B cell (primary cell): ENCODE results near the gene ABHD3. TPM values are rescaled to one million over a fixed set of nuclear protein-coding genes. Genes with fewer than 3 reads are reported as not detected.

Experiments used
- ATAC-seq: fragments of 200-7000 bp; cut with Tn5 transposase; one replicate; pipeline ENCODE4 v1.10.0; 2021; ENCODE audit warnings: low read depth, mild to moderate bottlenecking, moderate number of reproducible peaks, moderate library complexity
- CTCF ChIA-PET: fragments of 350-600 bp; sonication (Branson Sonifier 250); formaldehyde crosslinking; loops from one replicate; lab custom pipeline; 2021; ENCODE audit warnings: antibody characterized with exemption, inconsistent platforms; lab: Charles Lee
- POLR2A ChIA-PET: fragments of 350-600 bp; sonication (Branson Sonifier 250); formaldehyde crosslinking; loops from one replicate; lab custom pipeline; 2021; ENCODE audit warnings: antibody characterized with exemption; lab: Charles Lee
- DNase-seq: peaks from one replicate; pipeline ENCODE4 v3.0.0; 2013
- H2AFZ ChIP-seq: 2 replicates; pipeline ENCODE4 v1.6.1; 2012; ENCODE audit warnings: mild to moderate bottlenecking, low read depth, low read length; ENCODE audit not compliant: insufficient read depth, poor library complexity, severe bottlenecking
- H3K27ac ChIP-seq, 2 donors: 1 replicate in 1 of 2; 2 replicates in 1 of 2; pipeline ENCODE4 v1.5.1; 2012 to 2013; ENCODE audit warnings: low read length in 2 of 2, mild to moderate bottlenecking in 2 of 2, moderate library complexity in 1 of 2
- H3K27me3 ChIP-seq, 4 experiments: fragments of 200-600 bp in 1 of 4; sonication (generic) in 1 of 4; replicated peaks in 1 of 4; 1 replicate in 2 of 4; 2 replicates in 2 of 4; pipeline versions ENCODE4 v1.6.1 to v1.7.0; 2013 to 2016; ENCODE audit warnings: low read length in 3 of 4, mild to moderate bottlenecking in 2 of 4, mixed read lengths in 1 of 4, moderate library complexity in 1 of 4; ENCODE audit not compliant: insufficient read depth in 4 of 4, control insufficient read depth in 3 of 4; ENCODE audit errors: control extremely low read depth in 1 of 4
- H3K36me3 ChIP-seq, 2 experiments: replicated peaks in 1 of 2; 1 replicate in 1 of 2; 2 replicates in 1 of 2; pipeline versions ENCODE4 v1.6.1 to v1.7.1; 2013; ENCODE audit warnings: low read length in 1 of 2; ENCODE audit not compliant: insufficient read depth in 2 of 2, control insufficient read depth in 1 of 2; ENCODE audit errors: control extremely low read depth in 1 of 2, extremely low read depth in 1 of 2
- H3K4me1 ChIP-seq, 2 donors: fragments of 200-600 bp in 1 of 2; sonication (generic) in 1 of 2; 1 replicate in 1 of 2; 2 replicates in 1 of 2; pipeline versions ENCODE4 v1.5.1 to v1.6.1; 2013 to 2017; ENCODE audit warnings: low read length in 2 of 2; ENCODE audit not compliant: control insufficient read depth in 2 of 2, insufficient read depth in 2 of 2
- H3K4me2 ChIP-seq: replicated peaks from 2 replicates; pipeline ENCODE3; 2012; ENCODE audit warnings: mild to moderate bottlenecking, low read depth, low read length; ENCODE audit not compliant: poor library complexity, severe bottlenecking
- H3K4me3 ChIP-seq, 5 experiments: fragments of 200-600 bp in 1 of 5; sonication (generic) in 1 of 5; 1 replicate in 3 of 5; 2 replicates in 2 of 5; pipeline versions ENCODE4 v1.5.1 to v1.7.0; 2011 to 2016; ENCODE audit warnings: low read length in 4 of 5, mild to moderate bottlenecking in 4 of 5, low read depth in 2 of 5, control low read depth in 1 of 5, moderate library complexity in 1 of 5; ENCODE audit not compliant: insufficient read depth in 1 of 5; ENCODE audit errors: control extremely low read depth in 1 of 5, extremely low read depth in 1 of 5
- H3K79me2 ChIP-seq: fragments of 200-600 bp; sonication (generic); one replicate; pipeline ENCODE4 v1.6.0; 2016; ENCODE audit warnings: low read length; ENCODE audit not compliant: control insufficient read depth, insufficient read depth
- H3K9ac ChIP-seq: fragments of 200-600 bp; sonication (generic); 2 replicates; pipeline ENCODE4 v1.6.1; 2017; ENCODE audit warnings: mild to moderate bottlenecking, low read length, moderate library complexity
- H3K9me3 ChIP-seq, 3 donors: one replicate each; pipeline versions ENCODE4 v1.6.1 to v1.7.1; 2013; ENCODE audit warnings: low read length in 2 of 3; ENCODE audit not compliant: control insufficient read depth in 2 of 3, insufficient read depth in 1 of 3; ENCODE audit errors: control extremely low read depth in 1 of 3
- H4K20me1 ChIP-seq: 2 replicates; pipeline ENCODE4 v1.6.0; 2012; ENCODE audit warnings: mild to moderate bottlenecking, low read length; ENCODE audit not compliant: insufficient read depth, control insufficient read depth, poor library complexity, severe bottlenecking
- H3K27ac Mint-ChIP-seq: one replicate; pipeline ENCODE4 v1.8.0; 2021; ENCODE audit warnings: mixed read lengths
- H3K27me3 Mint-ChIP-seq: one replicate; pipeline ENCODE4 v1.8.0; 2021; ENCODE audit warnings: mixed read lengths
- H3K4me1 Mint-ChIP-seq: one replicate; pipeline ENCODE4 v1.8.0; 2021; ENCODE audit warnings: mixed read lengths
- H3K4me3 Mint-ChIP-seq: one replicate; pipeline ENCODE4 v1.8.0; 2021; ENCODE audit warnings: mixed read lengths
- H3K9me3 Mint-ChIP-seq: one replicate; pipeline ENCODE4 v1.8.0; 2022; ENCODE audit warnings: mixed read lengths; ENCODE audit not compliant: insufficient read depth
- EZH2 ChIP-seq: IDR thresholded peaks from 2 replicates; pipeline ENCODE4 v1.6.1; 2012; ENCODE audit warnings: borderline replicate concordance, low read depth, mild to moderate bottlenecking, moderate library complexity, low read length; ENCODE audit not compliant: insufficient read depth, poor library complexity, severe bottlenecking
- WGBS: methylation state at CpG from one replicate; pipeline ENCODE4 v1.1.5; 2013; ENCODE audit warnings: missing lambda C conversion rate; ENCODE audit not compliant: insufficient coverage; 5-methylcytosine and 5-hydroxymethylcytosine counted together
- intact Hi-C: fragments of 100-400 bp; cut with micrococcal nuclease; formaldehyde crosslinking; loops from one replicate; pipeline ENCODE4 v1.10.0; 2022
- polyA plus RNA-seq: library from polyadenylated mRNA; depleted of rRNA; stranded (reverse); fragments of >200 nt; gene quantifications from 2 replicates; pipeline ENCODE4 v1.2.3, GENCODE V29; 2012
- total RNA-seq, 2 donors: library from RNA; stranded (reverse); fragments of 120-200 nt in 1 of 2; gene quantifications; 1 replicate in 1 of 2; 2 replicates in 1 of 2; pipeline versions ENCODE4 v1.2.3 to v1.2.4, GENCODE V29; 2013 to 2022
- TF ChIP-seq, protein P1 (sequence below): fragments of 200-600 bp; IDR thresholded peaks from one replicate; pipeline ENCODE4 v1.8.0; 2022; ENCODE audit warnings: antibody characterized with exemption, mild to moderate bottlenecking

The ABHD3 gene
- total and polyA plus RNA-seq, 2 donors (not counting 1 experiment from before 2014, with no cell fraction given), result 24.7 to 27.6 TPM

GRCh38 chr18:21747764-21748693 lies 43.5 kb upstream of the ABHD3 start:
- H3K27ac ChIP-seq, result peak overlapping the region in 1 of 2 donors; percentile 31
- ChIA-PET CTCF (no interaction called here), POLR2A (no interaction called here)
- H3K9ac ChIP-seq, result no peak overlapping the region
- H3K9me3 ChIP-seq, result no peaks in the 10 kb centered on the region
- H3K4me1 ChIP-seq, result peaks cover 0 to 6% of the 10 kb centered on the region in 2 donors
- intact Hi-C loops, result no loop called here
- peaks cover 41% of the 10 kb centered on the region for H3K79me2 ChIP-seq
- Mint-ChIP-seq H3K4me1 (peaks cover 30% of the 10 kb centered on the region), H3K9me3 (no peaks in the 10 kb centered on the region), H3K27ac (no peak overlapping the region), H3K4me3 (no peak overlapping the region), H3K27me3 (no peaks in the 10 kb centered on the region)
- ATAC-seq (no peak), DNase-seq (no peak)
- no peak overlapping the region for H3K4me3 ChIP-seq
- H2AFZ ChIP-seq, result no peak overlapping the region
- H4K20me1 ChIP-seq, result peaks cover 6% of the 10 kb centered on the region
- 88% methylated on average over 1 of the region's 2 CpGs for WGBS
- no peaks in the 10 kb centered on the region for H3K27me3 ChIP-seq
- no peak for TF ChIP-seq EZH2
- TF ChIP-seq, protein P1, sequence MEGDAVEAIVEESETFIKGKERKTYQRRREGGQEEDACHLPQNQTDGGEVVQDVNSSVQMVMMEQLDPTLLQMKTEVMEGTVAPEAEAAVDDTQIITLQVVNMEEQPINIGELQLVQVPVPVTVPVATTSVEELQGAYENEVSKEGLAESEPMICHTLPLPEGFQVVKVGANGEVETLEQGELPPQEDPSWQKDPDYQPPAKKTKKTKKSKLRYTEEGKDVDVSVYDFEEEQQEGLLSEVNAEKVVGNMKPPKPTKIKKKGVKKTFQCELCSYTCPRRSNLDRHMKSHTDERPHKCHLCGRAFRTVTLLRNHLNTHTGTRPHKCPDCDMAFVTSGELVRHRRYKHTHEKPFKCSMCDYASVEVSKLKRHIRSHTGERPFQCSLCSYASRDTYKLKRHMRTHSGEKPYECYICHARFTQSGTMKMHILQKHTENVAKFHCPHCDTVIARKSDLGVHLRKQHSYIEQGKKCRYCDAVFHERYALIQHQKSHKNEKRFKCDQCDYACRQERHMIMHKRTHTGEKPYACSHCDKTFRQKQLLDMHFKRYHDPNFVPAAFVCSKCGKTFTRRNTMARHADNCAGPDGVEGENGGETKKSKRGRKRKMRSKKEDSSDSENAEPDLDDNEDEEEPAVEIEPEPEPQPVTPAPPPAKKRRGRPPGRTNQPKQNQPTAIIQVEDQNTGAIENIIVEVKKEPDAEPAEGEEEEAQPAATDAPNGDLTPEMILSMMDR, result no peak
- peak overlapping the region; percentile 11 for H3K4me2 ChIP-seq
- H3K36me3 ChIP-seq, result no peaks in the 10 kb centered on the region

- H3K36me3 ChIP-seq, result no peaks in the 10 kb centered on the region
- H4K20me1 ChIP-seq, result peaks cover 8% of the 10 kb centered on the region
- intact Hi-C loops, result no loop called here
- no peaks in the 10 kb centered on the region for H3K9me3 ChIP-seq
- peaks cover under 1 to 6% of the 10 kb centered on the region in 2 donors for H3K4me1 ChIP-seq
- peaks cover 41% of the 10 kb centered on the region for H3K79me2 ChIP-seq
- Mint-ChIP-seq H3K9me3 (no peaks in the 10 kb centered on the region), H3K4me3 (no peak overlapping the region), H3K27me3 (no peaks in the 10 kb centered on the region), H3K4me1 (peaks cover 34% of the 10 kb centered on the region), H3K27ac (no peak overlapping the region)
- no peak overlapping the region for H3K9ac ChIP-seq
- POLR2A ChIA-PET, result no interaction called here
- H3K27ac ChIP-seq, result no peak overlapping the region
- H3K4me3 ChIP-seq, result no peak overlapping the region
- ATAC-seq (no peak), DNase-seq (no peak)
- WGBS, result no CpG with 5 or more reads among the region's 2 CpGs
- H3K27me3 ChIP-seq, result no peaks in the 10 kb centered on the region
- no peak overlapping the region for H3K4me2 ChIP-seq
- CTCF ChIA-PET, result no interaction called here
- no peak for TF ChIP-seq EZH2
- TF ChIP-seq, protein P1, result no peak
- no peak overlapping the region for H2AFZ ChIP-seq
These were observed 42.7 kb upstream of the ABHD3 start for GRCh38 chr18:21747268-21747667.
